Measurements from ENCODE around the gene SOS2.
"Not testable (repeated sequence)": the region's sequence is repeated elsewhere in the genome, so short reads cannot be mapped to it uniquely, and the experiment has no call there.

- not testable (repeated sequence) for TF ChIP-seq POLR2AphosphoS5 (IDR thresholded peaks at IDR 0.05)
- TF ChIP-seq, protein P1, sequence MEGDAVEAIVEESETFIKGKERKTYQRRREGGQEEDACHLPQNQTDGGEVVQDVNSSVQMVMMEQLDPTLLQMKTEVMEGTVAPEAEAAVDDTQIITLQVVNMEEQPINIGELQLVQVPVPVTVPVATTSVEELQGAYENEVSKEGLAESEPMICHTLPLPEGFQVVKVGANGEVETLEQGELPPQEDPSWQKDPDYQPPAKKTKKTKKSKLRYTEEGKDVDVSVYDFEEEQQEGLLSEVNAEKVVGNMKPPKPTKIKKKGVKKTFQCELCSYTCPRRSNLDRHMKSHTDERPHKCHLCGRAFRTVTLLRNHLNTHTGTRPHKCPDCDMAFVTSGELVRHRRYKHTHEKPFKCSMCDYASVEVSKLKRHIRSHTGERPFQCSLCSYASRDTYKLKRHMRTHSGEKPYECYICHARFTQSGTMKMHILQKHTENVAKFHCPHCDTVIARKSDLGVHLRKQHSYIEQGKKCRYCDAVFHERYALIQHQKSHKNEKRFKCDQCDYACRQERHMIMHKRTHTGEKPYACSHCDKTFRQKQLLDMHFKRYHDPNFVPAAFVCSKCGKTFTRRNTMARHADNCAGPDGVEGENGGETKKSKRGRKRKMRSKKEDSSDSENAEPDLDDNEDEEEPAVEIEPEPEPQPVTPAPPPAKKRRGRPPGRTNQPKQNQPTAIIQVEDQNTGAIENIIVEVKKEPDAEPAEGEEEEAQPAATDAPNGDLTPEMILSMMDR (IDR thresholded peaks at IDR 0.05): not testable (repeated sequence)
These were observed 152.3 kb downstream of the SOS2 start for GRCh38 chr14:50079103-50079502.

Measured in prostate gland (tissue), 2 donors.